HEK293T (cell line): ENCODE data around the gene PCGF2.
A peak's percentile ranks its signal among the peaks of the same experiment; 100 is the strongest.

Experiments used
- CTCF ChIA-PET: fragments of 350-600 bp; formaldehyde crosslinking; extraction: SDS; loops from one replicate; lab custom pipeline; 2021; ENCODE audit warnings: antibody characterized with exemption, inconsistent platforms; lab: Yijun Ruan, JAX
- POLR2A ChIA-PET: fragments of 350-600 bp; formaldehyde crosslinking; extraction: SDS; loops from one replicate; lab custom pipeline; 2020; ENCODE audit warnings: antibody characterized with exemption, inconsistent platforms; lab: Yijun Ruan, JAX
- DNase-seq: peaks from one replicate; pipeline ENCODE4 v3.0.0; 2012; ENCODE audit warnings: mixed read lengths; ENCODE audit errors: extremely low spot score
- ARNT ChIP-seq: fragments of 450-650 bp; IDR thresholded peaks from 2 replicates; pipeline ENCODE4 v1.6.1; 2017; ENCODE audit warnings: mild to moderate bottlenecking
- BHLHE40 ChIP-seq: fragments of 450-650 bp; IDR thresholded peaks from 2 replicates; pipeline ENCODE4 v1.6.1; 2016; ENCODE audit warnings: mild to moderate bottlenecking, moderate library complexity, borderline replicate concordance
- CTBP1 ChIP-seq: fragments of 450-650 bp; IDR thresholded peaks from 2 replicates; pipeline ENCODE4 v1.6.1; 2016; ENCODE audit warnings: borderline replicate concordance
- ELF4 ChIP-seq: fragments of 450-650 bp; IDR thresholded peaks from 2 replicates; pipeline ENCODE4 v1.6.1; 2017; ENCODE audit warnings: antibody characterized with exemption
- FOXA1 ChIP-seq: fragments of 450-650 bp; IDR thresholded peaks from 2 replicates; pipeline ENCODE4 v1.6.1; 2016; ENCODE audit warnings: mild to moderate bottlenecking
- FOXK2 ChIP-seq: fragments of 450-650 bp; IDR thresholded peaks from 2 replicates; pipeline ENCODE4 v1.6.1; 2016; ENCODE audit warnings: mild to moderate bottlenecking
- FOXM1 ChIP-seq: fragments of 450-650 bp; IDR thresholded peaks from 2 replicates; pipeline ENCODE4 v1.6.1; 2017; ENCODE audit warnings: mild to moderate bottlenecking, borderline replicate concordance
- HDGF ChIP-seq: fragments of 450-650 bp; IDR thresholded peaks from 2 replicates; pipeline ENCODE4 v1.6.1; 2017; ENCODE audit warnings: antibody characterized with exemption, borderline replicate concordance
- L3MBTL2 ChIP-seq: fragments of 450-650 bp; conservative IDR thresholded peaks from 2 replicates; pipeline ENCODE4 v1.6.1; 2016; ENCODE audit warnings: mild to moderate bottlenecking
- LEF1 ChIP-seq: fragments of 450-650 bp; IDR thresholded peaks from 2 replicates; pipeline ENCODE4 v1.6.1; 2017; ENCODE audit warnings: mild to moderate bottlenecking, borderline replicate concordance
- NFRKB ChIP-seq: fragments of 450-650 bp; IDR thresholded peaks from 2 replicates; pipeline ENCODE4 v1.6.1; 2016; ENCODE audit warnings: mild to moderate bottlenecking, moderate library complexity
- SP1 ChIP-seq: fragments of 450-650 bp; IDR thresholded peaks from 2 replicates; pipeline ENCODE4 v1.6.1; 2017
- SUZ12 ChIP-seq: fragments of 450-650 bp; IDR thresholded peaks from 2 replicates; pipeline ENCODE4 v1.6.1; 2016; ENCODE audit warnings: mild to moderate bottlenecking
- TARDBP ChIP-seq: fragments of 450-650 bp; IDR thresholded peaks from 2 replicates; pipeline ENCODE4 v1.6.1; 2016
- ZNF384 ChIP-seq: fragments of 450-650 bp; IDR thresholded peaks from 2 replicates; pipeline ENCODE4 v1.6.1; 2016
- TF ChIP-seq, protein P1 (sequence below): fragments of 450-650 bp; IDR thresholded peaks from 2 replicates; pipeline ENCODE4 v1.6.1; 2016

PCGF2 gene

GRCh38 chr17:38739305-38739704, 8.8 kb downstream of the PCGF2 start:
- ChIA-PET POLR2A (interaction anchor here (1.3 kb wide), 1 partner anchor 11 kb away, joined by 4 read pairs; no protein-coding TSS in a partner anchor), CTCF (no interaction called here)
- DNase-seq = no peak
- TF ChIP-seq TARDBP (no peak), HDGF (no peak), SP1 (no peak), ARNT (no peak), NFRKB (no peak), FOXK2 (no peak), LEF1 (no peak), FOXA1 (no peak), BHLHE40 (no peak), FOXM1 (no peak)
- TF ChIP-seq, protein P1, sequence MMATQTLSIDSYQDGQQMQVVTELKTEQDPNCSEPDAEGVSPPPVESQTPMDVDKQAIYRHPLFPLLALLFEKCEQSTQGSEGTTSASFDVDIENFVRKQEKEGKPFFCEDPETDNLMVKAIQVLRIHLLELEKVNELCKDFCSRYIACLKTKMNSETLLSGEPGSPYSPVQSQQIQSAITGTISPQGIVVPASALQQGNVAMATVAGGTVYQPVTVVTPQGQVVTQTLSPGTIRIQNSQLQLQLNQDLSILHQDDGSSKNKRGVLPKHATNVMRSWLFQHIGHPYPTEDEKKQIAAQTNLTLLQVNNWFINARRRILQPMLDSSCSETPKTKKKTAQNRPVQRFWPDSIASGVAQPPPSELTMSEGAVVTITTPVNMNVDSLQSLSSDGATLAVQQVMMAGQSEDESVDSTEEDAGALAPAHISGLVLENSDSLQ = no peak

DNA sequence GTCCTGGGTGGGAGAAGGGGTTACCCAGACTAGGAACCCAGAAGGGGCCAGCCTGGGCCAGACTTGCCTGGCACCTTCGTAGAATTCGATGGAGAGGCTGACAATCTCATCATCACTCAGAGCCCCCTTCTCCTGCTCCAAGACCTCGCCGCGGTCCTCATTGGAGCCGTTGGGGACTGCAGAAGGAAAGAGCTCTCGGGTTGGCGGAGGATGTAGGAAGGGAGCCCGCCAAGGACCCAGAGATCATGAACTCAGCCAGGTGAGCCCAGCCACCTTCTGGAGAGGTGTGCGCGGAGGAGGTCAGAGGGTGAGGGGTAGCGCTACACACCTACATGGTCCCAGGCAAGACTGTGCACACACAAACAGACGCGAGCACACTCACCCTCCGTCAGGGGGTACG, 9.4 kb downstream of the PCGF2 start:
- CTCF ChIA-PET = no interaction called here
- POLR2A ChIA-PET = interaction anchor here (1.3 kb wide), 1 partner anchor 11 kb away, joined by 4 read pairs; no protein-coding TSS in a partner anchor
- no peak for TF ChIP-seq SUZ12
- TF ChIP-seq HDGF = no peak
- no peak for TF ChIP-seq FOXK2
- TF ChIP-seq L3MBTL2 = no peak
- TF ChIP-seq NFRKB = no peak
- no peak for TF ChIP-seq ARNT
- TF ChIP-seq SP1 = no peak
- no peak for TF ChIP-seq BHLHE40
- no peak for TF ChIP-seq TARDBP
- DNase-seq = no peak

GRCh38 chr17:38738007-38738662, 10.0 kb downstream of the PCGF2 start:
- POLR2A ChIA-PET = interaction anchor here (1.3 kb wide), 1 partner anchor 12 kb away, joined by 4 read pairs; no protein-coding TSS in a partner anchor
- DNase-seq = no peak
- TF ChIP-seq HDGF (no peak), ARNT (no peak), TARDBP (no peak), SP1 (no peak), L3MBTL2 (no peak), NFRKB (no peak), FOXM1 (no peak), BHLHE40 (no peak), ZNF384 (no peak), LEF1 (no peak), CTBP1 (no peak), FOXK2 (no peak), ELF4 (no peak), SUZ12 (no peak), FOXA1 (no peak)
- TF ChIP-seq, protein P1 = no peak
- CTCF ChIA-PET = no interaction called here

DNA sequence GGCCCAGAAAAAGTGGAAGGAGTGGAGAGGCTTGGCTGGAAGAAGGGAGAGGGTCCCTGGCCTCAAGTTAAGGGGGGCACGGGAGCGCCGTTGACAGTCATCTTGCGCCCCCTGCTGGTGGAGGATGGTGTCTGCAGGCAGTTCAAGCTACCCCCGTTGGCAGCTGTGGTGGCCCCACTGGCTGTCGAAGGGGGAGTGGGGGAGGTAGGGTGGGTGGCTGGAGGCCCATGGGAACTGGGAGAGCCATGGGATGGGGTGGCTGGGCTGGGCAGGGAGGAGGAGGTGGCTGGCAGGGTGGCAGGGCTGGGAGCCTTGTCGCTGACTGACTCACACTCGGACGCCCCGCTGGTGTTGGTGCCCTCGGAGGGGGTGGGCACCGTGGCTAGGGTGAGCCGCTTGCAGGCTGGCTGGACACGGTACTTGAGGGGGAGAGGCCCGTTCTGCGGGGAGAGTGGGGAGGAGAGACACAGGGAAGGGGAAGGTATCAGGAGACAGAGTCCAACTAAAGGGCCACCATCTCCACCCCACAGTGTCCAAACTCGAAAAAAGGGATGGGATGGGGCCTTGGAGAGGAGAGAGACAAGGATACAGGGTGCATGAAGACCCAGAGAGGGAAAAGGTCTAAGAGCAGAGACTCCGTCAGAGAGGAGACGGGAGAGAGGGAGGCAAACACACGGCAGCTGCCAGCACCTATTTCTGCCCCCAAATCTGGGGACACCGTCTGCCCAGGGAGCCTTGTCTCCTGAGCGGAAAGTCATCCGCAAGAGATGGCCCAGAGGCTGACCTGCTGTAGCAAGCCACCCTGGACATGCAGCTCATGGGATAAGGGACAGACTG, 12.8 kb downstream of the PCGF2 start:
- POLR2A ChIA-PET = interaction anchor here (0.7 to 2.2 kb wide), 5 partner anchors 10 to 58 kb away, joined by 3 to 7 read pairs (median 4); partner anchors contain the start of genes MLLT6 and PSMB3
- CTCF ChIA-PET = interaction anchor here (0.5 to 2.0 kb wide), 16 partner anchors 9 to 418 kb away, joined by 3 to 11 read pairs (median 4); partner anchors contain the start of genes EPOP and PSMB3
- TF ChIP-seq LEF1 = no peak
- TF ChIP-seq NFRKB = no peak
- no peak for TF ChIP-seq CTBP1
- TF ChIP-seq SUZ12 = no peak
- TF ChIP-seq ZNF384 = no peak
- TF ChIP-seq ARNT = no peak
- no peak for TF ChIP-seq FOXK2
- TF ChIP-seq TARDBP = no peak
- TF ChIP-seq, protein P1 = no peak
- no peak for TF ChIP-seq ELF4
- no peak for TF ChIP-seq FOXA1
- no peak for TF ChIP-seq SP1
- TF ChIP-seq BHLHE40 = no peak
- TF ChIP-seq HDGF = no peak
- TF ChIP-seq L3MBTL2 = no peak
- TF ChIP-seq FOXM1 = no peak
- peak; percentile 68 for DNase-seq
